ENCODE results near the gene EIF2B1.

Gene EIF2B1

DNA sequence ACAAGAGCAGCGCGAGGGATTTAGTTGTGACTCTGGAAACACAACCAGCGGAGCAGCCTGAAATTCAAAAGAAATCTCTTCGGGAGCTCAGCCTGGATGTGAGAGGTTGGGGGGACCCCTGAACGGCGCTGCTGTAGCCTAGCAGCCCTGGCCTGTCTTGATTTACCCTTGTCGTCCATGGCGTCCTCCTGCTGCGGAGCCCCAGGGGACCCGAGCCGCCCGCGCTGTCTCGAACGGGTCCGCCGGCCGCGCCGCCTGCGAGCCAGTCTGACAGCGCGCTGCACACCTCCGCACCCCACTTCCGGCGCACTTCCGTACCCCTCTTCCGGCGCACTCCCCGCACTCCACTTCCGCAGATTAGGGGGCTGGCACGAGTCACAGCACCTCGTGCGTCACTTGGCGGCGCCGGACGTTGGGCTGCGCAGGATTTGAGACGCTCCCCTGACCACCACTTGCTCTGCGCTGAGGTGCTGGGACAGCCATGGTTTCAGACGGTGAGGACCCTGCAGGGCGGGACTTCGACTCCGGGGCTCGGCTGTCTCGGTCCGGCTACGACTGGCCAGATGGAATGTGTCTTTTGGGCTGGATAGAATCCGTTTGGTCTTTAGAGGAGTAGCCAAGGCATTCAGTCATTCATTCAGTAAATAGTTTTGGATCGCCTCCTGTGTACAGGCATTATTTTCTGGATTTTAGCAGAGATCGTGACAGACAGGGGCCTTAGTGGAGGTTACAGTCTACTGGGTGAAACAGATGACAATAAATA is at the start of gene EIF2B1, which contains the start of gene GTF2H3:
EIF2B1 (minus strand) TSS at position 308 of the 763 bp plus-strand sequence; CDS start at position 179, 129 bp downstream.
GTF2H3 (plus strand) TSS at position 451 of the 763 bp plus-strand sequence; CDS start at position 482, 31 bp downstream.
- H3K79me2 ChIP-seq (ENCODE audit: insufficient read depth, low read length), result peaks cover 35% of the 10 kb centered on the region
- H3K9me3 ChIP-seq (ENCODE audit: insufficient read depth, low read length), result no peaks in the 10 kb centered on the region
- H3K9ac ChIP-seq (ENCODE audit: low read length), result peak within 1 kb of the TSS; percentile 94
- peaks cover 13% of the 10 kb centered on the region for H3K36me3 ChIP-seq (ENCODE audit: low read length)
- H4K20me1 ChIP-seq (ENCODE audit: low read depth, low read length), result no peaks in the 10 kb centered on the region
- no peaks in the 10 kb centered on the region for H3F3A ChIP-seq (ENCODE audit: insufficient read depth)
- TF ChIP-seq CTCF (IDR thresholded peaks at IDR 0.05; ENCODE audit: insufficient read depth, low read length, poor library complexity, severe bottlenecking) (no peak), EZH2phosphoT487 (conservative IDR thresholded peaks at IDR 0.05; ENCODE audit: low read length) (no peak)
- no peaks in the 10 kb centered on the region for H3K9me2 ChIP-seq (replicated peaks; ENCODE audit: insufficient read depth, low read length)
- peak within 1 kb of the TSS; percentile 45 for H3K27ac ChIP-seq (ENCODE audit: low read depth, low read length)
- peak within 1 kb of the TSS; percentile 96 for H3K4me2 ChIP-seq (ENCODE audit: low read depth, low read length, poor library complexity, severe bottlenecking)
- H3K27me3 ChIP-seq (ENCODE audit: low read length), result no peaks in the 10 kb centered on the region
- H2AFZ ChIP-seq (ENCODE audit: low read depth, low read length, severe bottlenecking), result peak within 1 kb of the TSS; percentile 52
- peak within 1 kb of the TSS; percentile 97 for H3K4me3 ChIP-seq (ENCODE audit: insufficient read depth, low read length, poor library complexity, severe bottlenecking)

DNA sequence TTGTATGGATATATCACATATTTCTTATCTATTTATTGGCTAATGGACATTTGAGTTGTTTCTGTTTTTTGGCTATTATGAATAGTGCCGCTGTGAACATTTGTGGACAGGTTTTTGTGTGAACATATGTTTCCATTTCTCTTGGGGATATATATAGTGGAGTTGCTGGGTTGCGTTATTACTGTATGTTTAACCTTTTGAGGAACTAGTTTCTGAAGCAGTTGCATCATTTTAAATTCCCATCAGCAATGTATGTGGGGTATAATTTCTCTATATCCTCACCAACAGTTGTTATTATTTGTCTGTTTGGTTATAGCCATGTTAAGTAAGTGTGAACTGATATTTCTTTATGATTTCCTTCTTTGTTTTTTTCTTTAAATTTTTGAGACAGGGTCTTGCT is 48.1 kb upstream of the EIF2B1 start:
- H3K9ac ChIP-seq (ENCODE audit: low read length), result no peak overlapping the region
- H3K9me3 ChIP-seq (ENCODE audit: insufficient read depth, low read length), result no peaks in the 10 kb centered on the region
- no peak overlapping the region for H3K4me3 ChIP-seq (ENCODE audit: insufficient read depth, low read length, poor library complexity, severe bottlenecking)
- H3K4me2 ChIP-seq (ENCODE audit: low read depth, low read length, poor library complexity, severe bottlenecking), result no peak overlapping the region
- H3F3A ChIP-seq (ENCODE audit: insufficient read depth), result no peaks in the 10 kb centered on the region
- no peaks in the 10 kb centered on the region for H3K79me2 ChIP-seq (ENCODE audit: insufficient read depth, low read length)
- no peak overlapping the region for H2AFZ ChIP-seq (ENCODE audit: low read depth, low read length, severe bottlenecking)
- no peaks in the 10 kb centered on the region for H3K27me3 ChIP-seq (ENCODE audit: low read length)
- H3K27ac ChIP-seq (ENCODE audit: low read depth, low read length), result no peak overlapping the region
- H3K9me2 ChIP-seq (replicated peaks; ENCODE audit: insufficient read depth, low read length), result no peaks in the 10 kb centered on the region
- TF ChIP-seq CTCF (IDR thresholded peaks at IDR 0.05; ENCODE audit: insufficient read depth, low read length, poor library complexity, severe bottlenecking) (no peak), EZH2phosphoT487 (conservative IDR thresholded peaks at IDR 0.05; ENCODE audit: low read length) (no peak)
- H3K36me3 ChIP-seq (ENCODE audit: low read length), result no peaks in the 10 kb centered on the region
- no peaks in the 10 kb centered on the region for H4K20me1 ChIP-seq (ENCODE audit: low read depth, low read length)

DNA sequence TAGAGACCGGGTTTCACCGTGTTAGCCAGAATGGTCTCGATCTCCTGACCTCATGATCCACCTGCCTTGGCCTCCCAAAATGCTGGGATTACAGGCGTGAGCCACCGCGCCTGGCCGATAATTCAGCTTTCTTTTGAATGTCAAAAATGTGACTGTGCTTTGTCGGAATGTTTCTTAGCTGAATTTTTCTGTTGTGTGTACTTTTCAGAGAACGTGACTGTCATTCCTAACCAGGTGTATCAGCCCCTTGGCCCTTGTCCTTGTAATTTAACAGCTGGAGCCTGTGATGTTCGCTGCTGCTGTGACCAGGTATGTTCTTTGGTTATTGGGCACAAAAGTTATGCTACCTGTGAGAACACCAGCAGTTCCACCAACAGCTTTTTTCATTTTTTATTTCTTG is 45.5 kb upstream of the EIF2B1 start:
- no peaks in the 10 kb centered on the region for H3F3A ChIP-seq (ENCODE audit: insufficient read depth)
- H3K27ac ChIP-seq (ENCODE audit: low read depth, low read length), result no peak overlapping the region
- H3K79me2 ChIP-seq (ENCODE audit: insufficient read depth, low read length), result no peaks in the 10 kb centered on the region
- H3K27me3 ChIP-seq (ENCODE audit: low read length), result no peaks in the 10 kb centered on the region
- H3K4me2 ChIP-seq (ENCODE audit: low read depth, low read length, poor library complexity, severe bottlenecking), result no peak overlapping the region
- H3K4me3 ChIP-seq (ENCODE audit: insufficient read depth, low read length, poor library complexity, severe bottlenecking), result no peak overlapping the region
- H3K9ac ChIP-seq (ENCODE audit: low read length), result no peak overlapping the region
- TF ChIP-seq CTCF (IDR thresholded peaks at IDR 0.05; ENCODE audit: insufficient read depth, low read length, poor library complexity, severe bottlenecking) (no peak), EZH2phosphoT487 (conservative IDR thresholded peaks at IDR 0.05; ENCODE audit: low read length) (no peak)
- no peaks in the 10 kb centered on the region for H3K36me3 ChIP-seq (ENCODE audit: low read length)
- no peak overlapping the region for H2AFZ ChIP-seq (ENCODE audit: low read depth, low read length, severe bottlenecking)
- no peaks in the 10 kb centered on the region for H4K20me1 ChIP-seq (ENCODE audit: low read depth, low read length)
- no peaks in the 10 kb centered on the region for H3K9me3 ChIP-seq (ENCODE audit: insufficient read depth, low read length)
- no peaks in the 10 kb centered on the region for H3K9me2 ChIP-seq (replicated peaks; ENCODE audit: insufficient read depth, low read length)

Measured in SU-DHL-6 (cell line).